GDM1 (cell line): ENCODE results near the gene YJU2.
"Not testable (repeated sequence)": the region's sequence is repeated elsewhere in the genome, so short reads cannot be mapped to it uniquely, and the experiment has no call there.

Experiments
- DNase-seq: peaks from one replicate; lab custom pipeline; 2025; lab: John Stamatoyannopoulos, UW

YJU2 gene

DNA sequence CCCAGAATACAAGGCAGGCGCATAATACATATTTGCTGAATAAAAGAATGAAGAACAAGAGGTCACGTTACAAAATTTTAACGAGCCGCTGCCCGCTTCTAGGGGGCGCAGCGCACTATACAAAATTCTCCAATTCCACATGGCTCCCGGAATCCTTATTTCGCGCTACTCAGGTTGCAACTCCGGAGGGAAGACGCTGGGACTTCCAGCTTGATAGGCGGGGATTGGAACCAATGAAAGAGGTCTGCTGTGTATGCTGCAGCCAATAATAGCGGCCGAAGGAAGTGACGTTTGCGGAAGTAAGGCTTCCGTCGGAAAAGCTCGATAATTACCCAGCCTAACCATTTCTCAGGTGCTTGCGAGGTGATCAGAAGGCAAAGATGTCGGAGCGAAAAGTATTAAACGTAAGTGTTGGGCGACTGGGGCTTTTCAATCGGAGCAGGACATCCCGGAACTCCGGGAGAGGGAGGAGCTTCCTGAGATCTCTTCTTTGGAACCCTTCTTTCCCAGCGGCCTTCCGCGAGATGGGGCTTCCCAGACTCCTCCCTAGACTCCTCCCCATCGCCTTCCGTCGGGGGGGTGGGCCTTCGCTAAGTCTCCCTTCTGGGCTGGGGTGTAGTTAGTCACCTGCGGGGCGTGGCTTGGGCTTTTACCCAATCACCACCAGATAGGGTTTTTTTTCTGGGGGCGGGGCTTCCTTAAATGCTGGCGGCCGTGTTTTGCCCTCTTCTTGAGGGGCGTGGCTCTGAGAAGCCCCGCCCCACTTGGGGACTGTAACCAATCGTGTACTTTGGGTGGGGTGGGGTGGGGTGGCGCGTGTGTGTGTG is at the start of gene YJU2:
Gene YJU2, plus strand, starts transcription at position 314 of the 827 bp plus-strand sequence. Its CDS starts 67 bp downstream, at position 381.
- DNase-seq: peak; percentile 98

- DNase-seq: no peak
Observed at GRCh38 chr19:4197228-4197624, 49.7 kb upstream of the YJU2 start.

- no peak for DNase-seq
Observed at GRCh38 chr19:4197625-4198466, 49.0 kb upstream of the YJU2 start.

DNA sequence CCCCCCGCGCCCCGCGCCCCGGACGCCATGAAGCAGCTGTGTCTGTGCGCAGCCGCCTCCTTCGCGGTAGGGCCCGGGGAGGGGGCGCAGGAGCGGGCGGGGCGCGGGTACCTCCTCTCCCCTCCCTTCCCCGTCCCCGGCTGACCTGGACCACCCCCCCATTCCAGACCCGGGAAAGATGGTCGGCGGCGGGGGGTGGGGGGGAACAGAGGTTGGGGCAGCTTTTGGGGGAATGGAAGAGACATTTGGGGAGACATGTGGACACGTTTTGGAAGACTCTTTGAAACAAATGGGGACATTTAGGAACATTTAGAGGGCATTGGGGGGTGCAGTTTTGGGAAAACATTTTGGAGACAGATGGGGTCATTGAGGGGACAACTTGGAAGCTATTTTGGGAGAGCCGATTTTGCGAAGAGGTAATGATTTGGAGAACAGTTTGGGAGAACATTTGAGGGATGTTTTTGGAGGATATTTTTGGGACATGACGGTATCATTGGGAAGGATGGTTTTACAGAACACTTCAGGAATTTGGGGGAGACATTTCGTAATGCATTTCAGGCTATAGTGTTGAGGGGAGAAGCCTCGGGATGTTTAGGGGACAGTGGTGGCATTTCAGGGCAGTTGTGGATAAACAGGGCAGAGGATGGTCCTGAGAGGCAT is 48.3 kb upstream of the YJU2 start:
- no peak for DNase-seq

- no peak for DNase-seq
Observed at GRCh38 chr19:4199699-4200293, 47.1 kb upstream of the YJU2 start.

DNA sequence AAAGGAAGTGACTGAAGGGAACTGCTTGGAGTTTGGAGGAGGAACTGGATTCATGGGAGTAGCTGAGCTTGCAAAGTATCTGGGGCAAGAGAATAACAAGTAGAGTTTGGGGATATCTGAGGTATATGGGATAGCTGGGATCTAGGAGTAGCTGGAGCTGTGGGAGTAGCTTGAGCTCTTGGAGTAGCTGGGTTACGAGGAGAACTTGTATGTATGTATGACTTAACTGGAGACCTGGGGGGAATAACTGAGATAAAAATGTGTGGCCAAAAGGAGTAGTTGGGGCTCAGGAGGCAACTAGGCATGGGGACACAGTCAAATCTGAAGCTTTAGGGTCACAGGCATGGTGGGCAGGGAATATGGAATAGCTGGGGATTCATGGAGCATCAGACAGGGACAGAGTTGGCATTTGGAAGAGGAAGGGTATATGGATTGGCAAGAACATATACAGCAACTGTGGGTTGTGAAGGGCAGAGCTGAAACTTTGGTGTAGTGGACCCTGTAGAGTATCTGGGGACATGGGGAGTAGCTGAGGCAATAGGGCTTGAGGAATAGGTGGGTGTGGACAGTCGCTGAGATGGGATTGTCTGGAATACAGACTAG is 45.8 kb upstream of the YJU2 start:
- no peak for DNase-seq

DNA sequence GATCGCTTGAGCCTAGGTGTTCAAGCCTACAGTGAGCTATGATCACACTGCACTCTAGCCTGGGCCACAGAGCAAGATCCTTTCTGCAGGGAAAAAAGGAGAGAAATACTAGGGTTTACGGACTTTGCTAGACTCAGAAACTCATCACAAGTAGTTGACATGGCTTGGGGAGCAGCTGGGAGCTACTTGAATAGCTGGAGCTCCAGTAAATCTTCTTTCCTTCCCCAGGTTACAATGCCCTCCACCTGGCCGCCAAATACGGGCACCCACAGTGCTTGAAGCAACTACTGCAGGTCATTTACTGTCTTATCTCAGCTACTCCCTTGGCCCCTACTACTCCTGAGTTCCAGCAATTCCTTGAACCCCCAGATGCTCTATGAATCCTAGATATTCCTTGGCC is 45.1 kb upstream of the YJU2 start:
- no peak for DNase-seq

DNA sequence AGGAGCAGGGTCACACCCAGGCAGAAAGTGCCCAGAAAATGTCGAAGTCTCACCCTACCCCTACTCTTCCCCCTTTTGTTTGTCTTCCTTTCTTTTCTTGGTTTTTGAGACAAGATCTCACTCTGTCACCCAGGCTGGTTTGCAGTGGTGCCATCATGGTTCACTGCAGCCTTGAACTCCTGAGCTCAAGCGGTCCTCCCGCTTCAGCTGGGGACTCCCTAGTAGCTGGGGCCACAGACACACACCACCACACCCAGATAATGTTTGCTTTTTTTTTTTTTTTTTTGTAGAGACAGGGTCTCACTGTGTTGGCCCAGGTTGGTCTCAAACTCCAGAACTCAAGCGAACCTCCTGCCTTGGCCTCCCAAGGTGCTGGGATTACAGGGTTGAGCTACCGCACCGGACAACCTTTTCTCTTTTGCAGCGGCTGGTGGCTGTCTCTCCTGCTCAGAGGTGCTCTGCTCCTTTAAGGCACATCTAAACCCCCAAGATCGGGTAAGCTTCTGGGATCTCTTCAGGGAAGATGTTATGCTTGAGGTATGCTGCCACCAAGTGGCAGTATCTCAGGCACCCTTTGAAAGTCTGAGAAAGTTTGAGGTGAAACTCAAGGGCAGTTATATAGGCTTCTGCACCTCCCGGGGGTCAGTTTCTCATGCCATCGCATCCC is 39.9 kb upstream of the YJU2 start:
- DNase-seq: no peak

GRCh38 chr19:4208385-4209094 is 38.3 kb upstream of the YJU2 start:
- DNase-seq: no peak

- no peak for DNase-seq
Observed at GRCh38 chr19:4210166-4210731, 36.6 kb upstream of the YJU2 start.

GRCh38 chr19:4213116-4213515 is 33.8 kb upstream of the YJU2 start:
- DNase-seq: no peak

GRCh38 chr19:4215807-4216206 is 31.1 kb upstream of the YJU2 start:
- no peak for DNase-seq

- no peak for DNase-seq
Observed at GRCh38 chr19:4216846-4217245, 30.0 kb upstream of the YJU2 start.

DNA sequence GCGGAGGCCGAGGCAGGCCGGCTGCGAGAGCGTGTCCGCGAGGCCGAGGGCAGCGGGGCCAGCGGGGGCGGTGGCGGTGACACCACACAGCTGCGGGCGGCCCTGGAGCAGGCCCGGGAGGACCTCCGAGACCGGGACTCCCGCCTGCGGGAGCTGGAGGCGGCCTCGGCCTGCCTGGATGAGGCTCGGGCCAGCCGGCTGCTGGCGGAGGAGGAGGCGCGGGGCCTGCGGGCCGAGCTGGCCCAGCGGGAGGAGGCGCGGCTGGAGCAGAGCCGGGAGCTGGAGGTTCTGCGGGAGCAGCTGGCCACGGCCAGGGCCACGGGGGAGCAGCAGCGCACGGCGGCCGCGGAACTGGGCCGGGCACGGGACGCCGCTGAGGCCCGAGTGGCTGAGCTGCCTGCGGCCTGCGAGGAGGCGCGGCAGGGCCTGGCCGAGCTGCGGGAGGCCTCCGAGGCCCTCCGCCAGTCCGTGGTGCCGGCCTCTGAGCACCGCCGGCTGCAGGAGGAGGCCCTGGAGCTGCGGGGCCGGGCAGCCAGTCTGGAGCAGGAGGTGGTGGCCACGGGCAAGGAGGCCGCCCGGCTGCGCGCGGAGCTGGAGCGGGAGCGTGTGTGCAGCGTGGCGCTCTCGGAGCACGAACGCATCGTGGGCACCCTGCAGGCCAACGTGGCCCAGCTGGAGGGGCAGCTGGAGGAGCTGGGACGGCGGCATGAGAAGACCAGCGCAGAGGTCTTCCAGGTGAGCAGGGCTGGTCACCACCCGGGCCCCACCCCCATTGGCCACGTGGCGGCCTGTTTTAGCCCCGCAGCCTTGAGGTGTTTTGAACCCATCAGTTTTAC is 29.2 kb upstream of the YJU2 start:
- no peak for DNase-seq

DNA sequence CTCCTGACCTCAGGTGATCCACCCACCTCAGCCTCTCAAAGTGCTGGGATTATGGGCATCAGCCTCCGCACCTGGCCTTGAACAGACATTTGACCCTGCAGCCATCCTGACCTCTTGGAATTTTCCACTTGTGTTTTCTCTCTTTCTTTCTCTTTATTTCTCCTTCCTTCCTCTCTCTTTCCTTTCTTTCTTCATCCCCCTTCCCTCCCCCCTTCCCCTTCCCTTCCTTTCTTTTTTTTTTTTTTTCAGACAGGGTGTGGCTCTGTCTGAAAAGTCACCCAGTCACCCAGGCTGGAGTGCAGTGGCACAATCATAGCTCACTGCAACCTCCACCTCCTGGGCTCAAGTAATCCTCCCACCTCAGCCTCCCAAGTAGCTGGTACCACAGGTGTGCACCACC is 28.4 kb upstream of the YJU2 start:
- not testable (repeated sequence) for DNase-seq

- DNase-seq: no peak
Observed at GRCh38 chr19:4220188-4220587, 26.7 kb upstream of the YJU2 start.

DNA sequence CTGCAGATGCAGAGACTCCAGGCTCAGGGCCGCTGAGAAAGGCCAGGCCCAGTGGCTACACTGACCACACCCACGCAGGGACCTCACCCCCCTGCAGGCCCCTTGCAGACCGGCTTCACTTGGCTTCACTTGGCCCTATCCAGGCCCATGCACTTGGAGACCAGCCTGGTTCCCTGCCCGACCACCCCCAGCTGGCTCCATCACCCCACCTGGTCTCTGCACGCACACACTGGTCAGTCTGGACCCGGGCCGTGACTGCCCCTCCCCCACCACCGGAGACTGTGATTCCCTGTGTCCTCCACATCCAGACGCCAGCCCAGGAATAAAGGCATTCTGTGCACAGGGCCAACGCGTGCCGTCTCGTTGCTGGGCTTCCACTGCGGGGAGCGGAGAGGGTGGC is 22.4 kb upstream of the YJU2 start:
- DNase-seq: no peak

- DNase-seq: no peak
Observed at GRCh38 chr19:4225885-4226284, 21.0 kb upstream of the YJU2 start.

GRCh38 chr19:4227771-4228170 is 19.1 kb upstream of the YJU2 start:
- no peak for DNase-seq
